22Rv1 (cell line): ENCODE results near the gene LRPPRC.
"Not testable (repeated sequence)": the region's sequence is repeated elsewhere in the genome, so short reads cannot be mapped to it uniquely, and the experiment has no call there.

ENCODE experiments used
- H3K27ac ChIP-seq: fragments of 450-650 bp; 2 replicates; pipeline ENCODE4 v1.5.1; 2017
- ZFX ChIP-seq: fragments of 450-650 bp; IDR thresholded peaks from 2 replicates; pipeline ENCODE4 v1.6.1; 2017; ENCODE audit warnings: antibody characterized with exemption, borderline replicate concordance
- TF ChIP-seq, protein P1 (sequence below): fragments of 450-650 bp; IDR thresholded peaks from 2 replicates; pipeline ENCODE4 v1.5.1; 2017; ENCODE audit warnings: mild to moderate bottlenecking

The LRPPRC gene

GRCh38 chr2:44016282-44016681 lies 20.5 kb upstream of the LRPPRC start:
- no peak overlapping the region for H3K27ac ChIP-seq
- TF ChIP-seq ZFX, result no peak
- TF ChIP-seq, protein P1, sequence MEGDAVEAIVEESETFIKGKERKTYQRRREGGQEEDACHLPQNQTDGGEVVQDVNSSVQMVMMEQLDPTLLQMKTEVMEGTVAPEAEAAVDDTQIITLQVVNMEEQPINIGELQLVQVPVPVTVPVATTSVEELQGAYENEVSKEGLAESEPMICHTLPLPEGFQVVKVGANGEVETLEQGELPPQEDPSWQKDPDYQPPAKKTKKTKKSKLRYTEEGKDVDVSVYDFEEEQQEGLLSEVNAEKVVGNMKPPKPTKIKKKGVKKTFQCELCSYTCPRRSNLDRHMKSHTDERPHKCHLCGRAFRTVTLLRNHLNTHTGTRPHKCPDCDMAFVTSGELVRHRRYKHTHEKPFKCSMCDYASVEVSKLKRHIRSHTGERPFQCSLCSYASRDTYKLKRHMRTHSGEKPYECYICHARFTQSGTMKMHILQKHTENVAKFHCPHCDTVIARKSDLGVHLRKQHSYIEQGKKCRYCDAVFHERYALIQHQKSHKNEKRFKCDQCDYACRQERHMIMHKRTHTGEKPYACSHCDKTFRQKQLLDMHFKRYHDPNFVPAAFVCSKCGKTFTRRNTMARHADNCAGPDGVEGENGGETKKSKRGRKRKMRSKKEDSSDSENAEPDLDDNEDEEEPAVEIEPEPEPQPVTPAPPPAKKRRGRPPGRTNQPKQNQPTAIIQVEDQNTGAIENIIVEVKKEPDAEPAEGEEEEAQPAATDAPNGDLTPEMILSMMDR, result no peak

GRCh38 chr2:44015239-44015638 lies 19.4 kb upstream of the LRPPRC start:
- no peak overlapping the region for H3K27ac ChIP-seq
- TF ChIP-seq, protein P1, result no peak
- TF ChIP-seq ZFX, result no peak

DNA sequence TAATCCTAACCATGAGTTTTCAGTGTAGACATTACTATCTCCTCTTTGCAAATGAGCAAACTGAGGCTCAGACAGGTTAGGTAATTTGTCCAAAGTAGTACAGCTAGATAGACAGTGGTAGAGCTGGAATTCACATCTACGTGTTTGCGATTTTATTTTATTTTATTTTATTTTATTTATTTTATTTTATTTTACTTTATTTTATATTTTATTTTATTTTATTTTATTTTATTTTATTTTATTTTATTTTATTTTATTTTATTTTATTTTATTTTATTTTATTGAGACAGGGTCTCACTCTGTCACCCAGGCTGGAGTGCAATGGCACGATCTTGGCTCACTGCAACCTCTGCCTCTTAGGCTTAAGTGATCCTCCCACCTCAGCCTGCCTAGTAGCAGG lies 17.4 kb upstream of the LRPPRC start:
- not testable (repeated sequence) for H3K27ac ChIP-seq

- no peak for TF ChIP-seq ZFX
- TF ChIP-seq, protein P1, result no peak
- H3K27ac ChIP-seq, result no peak overlapping the region
Observed at GRCh38 chr2:44010266-44010665, 14.5 kb upstream of the LRPPRC start.

DNA sequence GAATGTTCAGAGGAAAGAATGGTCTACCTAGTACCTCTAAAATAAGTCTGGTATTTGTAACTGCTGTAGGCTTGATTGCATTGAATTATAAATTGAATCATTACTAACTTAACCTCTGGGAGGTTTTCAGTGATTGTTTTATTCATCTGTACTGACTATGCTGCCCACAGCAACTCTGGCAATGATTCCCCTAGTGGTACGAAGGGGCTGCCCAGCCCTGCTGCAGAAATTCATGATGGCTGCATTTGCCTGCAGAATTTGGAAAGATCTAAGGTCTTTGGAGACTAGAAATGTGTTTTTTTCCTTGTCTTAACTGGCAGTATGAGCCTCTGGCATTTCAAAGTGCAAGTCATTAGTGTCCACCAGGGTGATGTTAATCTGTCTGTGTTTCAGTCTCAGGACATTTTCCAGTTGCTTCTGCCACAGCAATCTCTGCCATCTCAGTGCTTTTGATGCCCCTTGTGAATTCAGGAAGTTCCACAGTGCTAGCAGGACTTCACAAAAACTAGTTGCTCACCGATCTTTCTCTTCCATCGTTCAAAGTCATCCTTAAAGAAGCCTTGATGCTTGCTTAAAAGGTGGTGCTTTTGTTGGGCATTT lies 13.4 kb upstream of the LRPPRC start:
- no peak overlapping the region for H3K27ac ChIP-seq
- no peak for TF ChIP-seq ZFX
- TF ChIP-seq, protein P1, result no peak

DNA sequence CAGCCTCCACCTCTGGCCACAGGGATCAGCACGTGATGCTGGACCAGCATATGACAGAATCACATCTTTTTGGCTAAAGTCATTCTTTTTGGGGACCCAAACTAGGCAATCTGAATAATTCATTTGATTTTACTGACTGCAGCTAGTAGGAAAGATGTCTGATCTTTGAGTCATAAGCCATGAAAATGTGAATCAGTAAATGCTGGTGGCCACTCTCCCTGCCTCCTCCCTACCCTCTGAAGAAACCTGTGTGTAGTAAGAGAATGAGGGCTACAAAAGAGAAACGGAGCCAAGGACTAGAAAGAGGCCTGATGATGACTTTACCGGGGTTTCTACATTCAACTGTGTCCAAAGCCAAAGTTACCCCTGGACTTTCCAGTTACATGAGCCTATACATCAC lies 10.1 kb upstream of the LRPPRC start:
- TF ChIP-seq ZFX, result no peak
- TF ChIP-seq, protein P1, result no peak
- no peak overlapping the region for H3K27ac ChIP-seq

- no peak overlapping the region for H3K27ac ChIP-seq
- no peak for TF ChIP-seq ZFX
- TF ChIP-seq, protein P1, result no peak
Observed at GRCh38 chr2:44004735-44005602, 9.2 kb upstream of the LRPPRC start.
